Astrocyte (in vitro differentiated cells and primary cell): Measurements from ENCODE around the gene ZNF438. TPM values are rescaled to one million over a fixed set of nuclear protein-coding genes. Genes with fewer than 3 reads are reported as not detected.

Experiments used
- DNase-seq: peaks from one replicate; pipeline ENCODE4 v3.0.0-alpha.2; 2010; ENCODE audit warnings: low read depth
- FAIRE-seq: peaks from 2 replicates; lab custom pipeline; 2011; peaks lifted over from hg19 to GRCh38; lab: Jason Lieb, UNC
- H2AFZ ChIP-seq: 2 replicates; pipeline ENCODE4 v1.6.0; 2012; ENCODE audit warnings: low read depth, low read length, inconsistent platforms
- H3K27ac ChIP-seq: 2 replicates; pipeline ENCODE4 v1.5.1; 2011; ENCODE audit warnings: low read depth, low read length, inconsistent platforms
- H3K27me3 ChIP-seq: 2 replicates; pipeline ENCODE4 v1.6.0; 2011; ENCODE audit warnings: low read length, inconsistent platforms; ENCODE audit not compliant: insufficient read depth
- H3K36me3 ChIP-seq: 2 replicates; pipeline ENCODE4 v1.5.1; 2011; ENCODE audit warnings: low read length, inconsistent platforms; ENCODE audit not compliant: insufficient read depth
- H3K4me1 ChIP-seq: 2 replicates; pipeline ENCODE4 v1.5.1; 2011; ENCODE audit warnings: low read length, inconsistent platforms; ENCODE audit not compliant: insufficient read depth
- H3K4me2 ChIP-seq: 2 replicates; pipeline ENCODE4 v1.6.0; 2012; ENCODE audit warnings: low read length, inconsistent platforms
- H3K4me3 ChIP-seq: 2 replicates; pipeline ENCODE4 v1.5.1; 2011; ENCODE audit warnings: low read depth, mild to moderate bottlenecking, low read length, inconsistent platforms; ENCODE audit not compliant: insufficient read depth
- H3K79me2 ChIP-seq: 2 replicates; pipeline ENCODE4 v1.6.0; 2012; ENCODE audit warnings: mild to moderate bottlenecking, low read length, inconsistent platforms; ENCODE audit not compliant: insufficient read depth
- H3K9ac ChIP-seq: 2 replicates; pipeline ENCODE4 v1.6.0; 2012; ENCODE audit warnings: mild to moderate bottlenecking, low read length, inconsistent platforms
- H3K9me3 ChIP-seq: 2 replicates; pipeline ENCODE4 v1.5.1; 2012; ENCODE audit warnings: low read depth, mild to moderate bottlenecking, low read length, inconsistent platforms; ENCODE audit not compliant: insufficient read depth
- H4K20me1 ChIP-seq: 2 replicates; pipeline ENCODE4 v1.6.0; 2012; ENCODE audit warnings: low read length, inconsistent platforms; ENCODE audit not compliant: insufficient read depth
- H3K27ac Mint-ChIP-seq: one replicate; pipeline ENCODE4 v1.8.0; 2021; ENCODE audit warnings: mild to moderate bottlenecking, mixed read lengths; ENCODE audit not compliant: unreplicated experiment
- H3K27me3 Mint-ChIP-seq: one replicate; pipeline ENCODE4 v1.8.0; 2021; ENCODE audit warnings: low read depth, mixed read lengths; ENCODE audit not compliant: unreplicated experiment
- H3K36me3 Mint-ChIP-seq: one replicate; pipeline ENCODE4 v1.8.0; 2021; ENCODE audit warnings: low read depth, mixed read lengths; ENCODE audit not compliant: unreplicated experiment
- H3K4me1 Mint-ChIP-seq: one replicate; pipeline ENCODE4 v1.8.0; 2021; ENCODE audit warnings: low read depth, mixed read lengths; ENCODE audit not compliant: unreplicated experiment
- H3K4me3 Mint-ChIP-seq: one replicate; pipeline ENCODE4 v1.8.0; 2021; ENCODE audit warnings: mild to moderate bottlenecking, moderate library complexity, mixed read lengths; ENCODE audit not compliant: unreplicated experiment
- H3K9me3 Mint-ChIP-seq: one replicate; pipeline ENCODE4 v1.8.0; 2021; ENCODE audit warnings: mild to moderate bottlenecking, mixed read lengths; ENCODE audit not compliant: unreplicated experiment
- CTCF ChIP-seq: IDR thresholded peaks from 2 replicates; pipeline ENCODE4 v1.5.1; 2011; ENCODE audit warnings: low read depth, mild to moderate bottlenecking, inconsistent platforms, low read length, moderate library complexity; ENCODE audit not compliant: insufficient read depth
- EZH2 ChIP-seq: IDR thresholded peaks from 2 replicates; pipeline ENCODE4 v1.6.1; 2012; ENCODE audit warnings: mild to moderate bottlenecking, low read length, inconsistent platforms; ENCODE audit not compliant: insufficient read depth
- total RNA-seq: library from RNA; stranded (reverse); gene quantifications from 2 replicates; pipeline ENCODE4 v1.2.1, GENCODE V29; 2021

The ZNF438 gene
- total RNA-seq, 1 donor from 2014 or later: 2.2 TPM

- H3K36me3 ChIP-seq: no peaks in the 10 kb centered on the region
- Mint-ChIP-seq H3K9me3 (no peaks in the 10 kb centered on the region), H3K27me3 (no peaks in the 10 kb centered on the region), H3K4me3 (no peak overlapping the region), H3K27ac (no peak overlapping the region), H3K36me3 (no peaks in the 10 kb centered on the region), H3K4me1 (peaks cover 1% of the 10 kb centered on the region)
- no peak overlapping the region for H3K4me2 ChIP-seq
- DNase-seq: peak; percentile 6
- no peak overlapping the region for H3K4me3 ChIP-seq
- no peak for TF ChIP-seq EZH2
- no peak for TF ChIP-seq CTCF
- no peak overlapping the region for H2AFZ ChIP-seq
- H3K27ac ChIP-seq: no peak overlapping the region
- H3K27me3 ChIP-seq: no peaks in the 10 kb centered on the region
- no peak overlapping the region for H3K9ac ChIP-seq
- H3K9me3 ChIP-seq: no peaks in the 10 kb centered on the region
- H3K79me2 ChIP-seq: no peaks in the 10 kb centered on the region
- no peaks in the 10 kb centered on the region for H4K20me1 ChIP-seq
- FAIRE-seq: peak; percentile 39
- no peaks in the 10 kb centered on the region for H3K4me1 ChIP-seq
These were observed 160.8 kb downstream of the ZNF438 start for GRCh38 chr10:30870896-30871295.

- TF ChIP-seq CTCF: no peak
- no peak for TF ChIP-seq EZH2
- no peaks in the 10 kb centered on the region for H3K9me3 Mint-ChIP-seq
These were observed 162.1 kb downstream of the ZNF438 start for GRCh38 chr10:30869566-30869965.

GRCh38 chr10:30868611-30869010 lies 163.1 kb downstream of the ZNF438 start:
- no peaks in the 10 kb centered on the region for H3K9me3 Mint-ChIP-seq
- DNase-seq (no peak), FAIRE-seq (no peak)

More at GRCh38 chr10:30869566-30869965, 162.1 kb downstream of the ZNF438 start:
- no peaks in the 10 kb centered on the region for H3K79me2 ChIP-seq
- no peak overlapping the region for H3K27ac ChIP-seq
- no peak overlapping the region for H3K9ac ChIP-seq
- no peaks in the 10 kb centered on the region for H3K36me3 ChIP-seq
- FAIRE-seq: no peak
- no peak overlapping the region for H3K4me2 ChIP-seq
- H3K36me3 Mint-ChIP-seq: peaks cover 2% of the 10 kb centered on the region
- H3K4me1 Mint-ChIP-seq: peaks cover 1% of the 10 kb centered on the region
- no peaks in the 10 kb centered on the region for H3K9me3 ChIP-seq
- no peaks in the 10 kb centered on the region for H3K27me3 ChIP-seq
- no peak for DNase-seq
- H3K27me3 Mint-ChIP-seq: no peaks in the 10 kb centered on the region
- H3K4me3 ChIP-seq: no peak overlapping the region
- no peak overlapping the region for H3K27ac Mint-ChIP-seq
- H3K4me1 ChIP-seq: no peaks in the 10 kb centered on the region
- H4K20me1 ChIP-seq: no peaks in the 10 kb centered on the region
- H3K4me3 Mint-ChIP-seq: no peak overlapping the region
- H2AFZ ChIP-seq: no peak overlapping the region

More at GRCh38 chr10:30868611-30869010, 163.1 kb downstream of the ZNF438 start:
- no peak overlapping the region for H3K4me3 Mint-ChIP-seq
- H3K36me3 Mint-ChIP-seq: peaks cover 2% of the 10 kb centered on the region
- no peak overlapping the region for H3K27ac Mint-ChIP-seq
- Histone ChIP-seq H3K4me2 (no peak overlapping the region), H4K20me1 (no peaks in the 10 kb centered on the region), H3K27me3 (no peaks in the 10 kb centered on the region), H3K4me3 (no peak overlapping the region), H2AFZ (no peak overlapping the region), H3K9ac (no peak overlapping the region), H3K79me2 (no peaks in the 10 kb centered on the region), H3K4me1 (no peaks in the 10 kb centered on the region), H3K36me3 (no peaks in the 10 kb centered on the region), H3K9me3 (no peaks in the 10 kb centered on the region), H3K27ac (no peak overlapping the region)
- peaks cover 3% of the 10 kb centered on the region for H3K27me3 Mint-ChIP-seq
- peaks cover 1% of the 10 kb centered on the region for H3K4me1 Mint-ChIP-seq
- TF ChIP-seq EZH2: no peak
